Purkinje cell (primary cell): Measurements from ENCODE around the gene RNASE2. TPM values are rescaled to one million over a fixed set of nuclear protein-coding genes. Genes with fewer than 3 reads are reported as not detected.

Experiments used
- polyA plus RNA-seq: library from polyadenylated mRNA; unstranded; fragments of >200 nt; fragmentation: Nextera tagmentation; gene quantifications from 2 replicates; pipeline ENCODE4 v1.2.1, GENCODE V29; 2014

The RNASE2 gene
- not detected in 2 replicates for polyA plus RNA-seq

GRCh38 chr14:20954736-20955537, at the start of gene RNASE2:
Gene RNASE2 (plus strand): TSS chr14:20955487. CDS start chr14:20955772, 285 bp downstream.

GRCh38 chr14:20989787-20990600, 34.7 kb downstream of the RNASE2 start, which contains the start of gene METTL17:
Gene METTL17 (plus strand): TSS chr14:20989980. CDS start chr14:20990003, 23 bp downstream.

GRCh38 chr14:20998674-20999366, 43.5 kb downstream of the RNASE2 start, which contains the start of gene SLC39A2:
Gene SLC39A2 (plus strand): TSS chr14:20999293. CDS start chr14:20999447, 154 bp downstream.

Other genes starting within 250 kb of the RNASE2 start
- gene EDDM3A, start 209.6 kb upstream of the RNASE2 start, polyA plus RNA-seq: not detected in 2 replicates
- not detected in 2 replicates for gene EDDM3B, start 187.1 kb upstream of the RNASE2 start, polyA plus RNA-seq
- gene RNASE6, start 174.2 kb upstream of the RNASE2 start, polyA plus RNA-seq: not detected in 2 replicates
- gene RNASE1, start 152.6 kb upstream of the RNASE2 start, polyA plus RNA-seq: 10.1 and 37.8 TPM in 2 replicates
- gene RNASE3, start 64.1 kb upstream of the RNASE2 start, polyA plus RNA-seq: 2.3 TPM in 1 of 2 replicates, not detected in the other
- gene METTL17, start 34.5 kb downstream of the RNASE2 start, polyA plus RNA-seq: 31.3 and 34.6 TPM in 2 replicates
- not detected in 2 replicates for gene SLC39A2, start 43.8 kb downstream of the RNASE2 start, polyA plus RNA-seq
- 35.9 and 44.4 TPM in 2 replicates for gene NDRG2, start 69.6 kb downstream of the RNASE2 start, polyA plus RNA-seq
- gene TPPP2, start 74.7 kb downstream of the RNASE2 start, polyA plus RNA-seq: not detected in 2 replicates
- not detected in 2 replicates for gene RNASE13, start 79.3 kb downstream of the RNASE2 start, polyA plus RNA-seq
- gene RNASE7, start 86.9 kb downstream of the RNASE2 start, polyA plus RNA-seq: not detected in 2 replicates
- not detected in 2 replicates for gene RNASE8, start 102.3 kb downstream of the RNASE2 start, polyA plus RNA-seq
- gene ARHGEF40, start 114.8 kb downstream of the RNASE2 start, polyA plus RNA-seq: 4.0 and 6.3 TPM in 2 replicates
- 3.0 and 4.5 TPM in 2 replicates for gene ZNF219, start 143.2 kb downstream of the RNASE2 start, polyA plus RNA-seq
- 4.4 and 6.9 TPM in 2 replicates for gene TMEM253, start 145.6 kb downstream of the RNASE2 start, polyA plus RNA-seq
- gene OR5AU1, start 200.6 kb downstream of the RNASE2 start, polyA plus RNA-seq: not detected in 2 replicates